HG03066 (cell line): ENCODE data around the gene IL19.

Experiments used
- ATAC-seq: cut with Tn5 transposase; IDR thresholded peaks from one replicate; pipeline ENCODE4 v1.9.1; 2021; ENCODE audit warnings: low read depth; ENCODE audit not compliant: unreplicated experiment

IL19 gene

GRCh38 chr1:206770531-206771337 lies at the start of gene IL19:
Gene IL19, plus strand, starts transcription at chr1:206770773. Its CDS starts 65,890 bp downstream, at chr1:206836663.
- no peak for ATAC-seq

GRCh38 chr1:206721454-206721853 lies 49.1 kb upstream of the IL19 start:
- no peak for ATAC-seq

- ATAC-seq: no peak
Measured at GRCh38 chr1:206722751-206723461, 47.7 kb upstream of the IL19 start.

- ATAC-seq: no peak
Measured at GRCh38 chr1:206723462-206723804, 47.1 kb upstream of the IL19 start.

- no peak for ATAC-seq
Measured at GRCh38 chr1:206723805-206724472, 46.6 kb upstream of the IL19 start.

- ATAC-seq: no peak
Measured at GRCh38 chr1:206725109-206725963, 45.2 kb upstream of the IL19 start.

GRCh38 chr1:206727981-206728696 lies 42.4 kb upstream of the IL19 start:
- no peak for ATAC-seq

GRCh38 chr1:206728697-206728987 lies 41.9 kb upstream of the IL19 start:
- ATAC-seq: no peak

- no peak for ATAC-seq
Measured at GRCh38 chr1:206729050-206729449, 41.5 kb upstream of the IL19 start.

- ATAC-seq: no peak
Measured at GRCh38 chr1:206729507-206729906, 41.1 kb upstream of the IL19 start.

- ATAC-seq: no peak
Measured at GRCh38 chr1:206732508-206732907, 38.1 kb upstream of the IL19 start.

- no peak for ATAC-seq
Measured at GRCh38 chr1:206732992-206733391, 37.6 kb upstream of the IL19 start.

- no peak for ATAC-seq
Measured at GRCh38 chr1:206734499-206735142, 36.0 kb upstream of the IL19 start.

GRCh38 chr1:206735553-206736031 lies 35.0 kb upstream of the IL19 start:
- ATAC-seq: no peak

- ATAC-seq: no peak
Measured at GRCh38 chr1:206736878-206737728, 33.5 kb upstream of the IL19 start.

GRCh38 chr1:206737729-206738201 lies 32.8 kb upstream of the IL19 start:
- no peak for ATAC-seq

GRCh38 chr1:206738370-206739366 lies 31.9 kb upstream of the IL19 start:
- peak; percentile 5 for ATAC-seq
